Neural cell (in vitro differentiated cells): ENCODE measurements around the gene PEAK1. TPM values are rescaled to one million over a fixed set of nuclear protein-coding genes. Genes with fewer than 3 reads are reported as not detected.

Experiments used
- H2AFZ ChIP-seq: fragments of 200-600, 300-800 bp; sonication (generic), shearing (Covaris generic); 2 replicates; pipeline ENCODE4 v1.6.0; 2014; ENCODE audit warnings: low read depth, mild to moderate bottlenecking, antibody characterized with exemption, low read length, moderate library complexity
- H3F3A ChIP-seq: fragments of 200-600 bp; shearing (Covaris generic); 2 replicates; pipeline ENCODE4 v1.6.1; 2016; ENCODE audit warnings: mild to moderate bottlenecking, moderate library complexity, mixed read lengths, antibody characterized with exemption, low read length; ENCODE audit not compliant: insufficient read depth, poor library complexity, severe bottlenecking
- H3K27ac ChIP-seq: fragments of 200-600, 300-800 bp; sonication (generic), shearing (Covaris generic); 2 replicates; pipeline ENCODE4 v1.5.1; 2014; ENCODE audit warnings: mild to moderate bottlenecking, low read length, moderate library complexity
- H3K27me3 ChIP-seq: fragments of 300-800, 200-600 bp; sonication (generic), shearing (Covaris generic); 2 replicates; pipeline ENCODE4 v1.6.0; 2014; ENCODE audit warnings: mild to moderate bottlenecking, low read depth, low read length, moderate library complexity; ENCODE audit not compliant: insufficient read depth
- H3K36me3 ChIP-seq: fragments of 300-800, 200-600 bp; sonication (generic), shearing (Covaris generic); 2 replicates; pipeline ENCODE4 v1.5.1; 2014; ENCODE audit warnings: mild to moderate bottlenecking, antibody characterized with exemption, low read length, moderate library complexity; ENCODE audit not compliant: insufficient read depth
- H3K4me2 ChIP-seq: fragments of 300-800, 200-600 bp; sonication (generic), shearing (Covaris generic); 2 replicates; pipeline ENCODE4 v1.6.0; 2014; ENCODE audit warnings: mild to moderate bottlenecking, low read length
- H3K4me3 ChIP-seq: fragments of 300-800, 200-600 bp; sonication (generic), shearing (Covaris generic); 2 replicates; pipeline ENCODE4 v1.5.1; 2014; ENCODE audit warnings: mild to moderate bottlenecking, low read length, moderate library complexity
- H3K79me2 ChIP-seq: fragments of 200-600 bp; shearing (Covaris generic); replicated peaks from 2 replicates; pipeline ENCODE4 v1.6.0; 2014; ENCODE audit warnings: mild to moderate bottlenecking, low read length, moderate library complexity; ENCODE audit not compliant: insufficient read depth
- H3K9ac ChIP-seq: fragments of 300-800, 200-600 bp; sonication (generic), shearing (Covaris generic); 2 replicates; pipeline ENCODE4 v1.6.1; 2016; ENCODE audit warnings: mild to moderate bottlenecking, low read length, mixed read lengths
- H3K9me2 ChIP-seq: fragments of 200-600 bp; shearing (Covaris generic); 2 replicates; pipeline ENCODE4 v1.6.1; 2016; ENCODE audit warnings: mild to moderate bottlenecking, low read length, mixed read lengths; ENCODE audit not compliant: insufficient read depth
- H3K9me3 ChIP-seq: fragments of 200-600, 300-800 bp; sonication (generic), shearing (Covaris generic); 2 replicates; pipeline ENCODE4 v1.6.1; 2016; ENCODE audit warnings: mild to moderate bottlenecking, mixed run types, low read length, moderate library complexity, mixed read lengths
- H4K20me1 ChIP-seq: fragments of 200-600 bp; shearing (Covaris generic); 2 replicates; pipeline ENCODE4 v1.6.1; 2016; ENCODE audit warnings: mild to moderate bottlenecking, mixed run types; ENCODE audit not compliant: insufficient read depth
- EP300 ChIP-seq: fragments of 450-650 bp; conservative IDR thresholded peaks from 2 replicates; pipeline ENCODE4 v1.6.1; 2014; ENCODE audit warnings: antibody characterized with exemption, mild to moderate bottlenecking, moderate library complexity; ENCODE audit not compliant: poor library complexity, severe bottlenecking
- EZH2 ChIP-seq: fragments of 200-600, 300-800 bp; shearing (Covaris generic), sonication (generic); IDR thresholded peaks from 2 replicates; pipeline ENCODE4 v1.6.1; 2014; ENCODE audit warnings: antibody characterized with exemption, low read length, borderline replicate concordance, mild to moderate bottlenecking; ENCODE audit not compliant: insufficient read depth, poor library complexity, severe bottlenecking
- MXI1 ChIP-seq: fragments of 450-650 bp; conservative IDR thresholded peaks from 2 replicates; pipeline ENCODE4 v1.6.1; 2014; ENCODE audit warnings: antibody characterized with exemption, mild to moderate bottlenecking; ENCODE audit not compliant: poor library complexity, severe bottlenecking
- POLR2AphosphoS5 ChIP-seq: IDR thresholded peaks from 2 replicates; pipeline ENCODE4 v1.6.1; 2012
- RAD21 ChIP-seq: fragments of 450-650 bp; conservative IDR thresholded peaks from 2 replicates; pipeline ENCODE4 v1.6.1; 2014; ENCODE audit warnings: antibody characterized with exemption, mild to moderate bottlenecking, moderate library complexity
- SMC3 ChIP-seq: fragments of 450-650 bp; conservative IDR thresholded peaks from 2 replicates; pipeline ENCODE4 v1.6.1; 2014; ENCODE audit warnings: antibody characterized with exemption, mild to moderate bottlenecking, moderate library complexity; ENCODE audit not compliant: poor library complexity
- TAF1 ChIP-seq: IDR thresholded peaks from 2 replicates; pipeline ENCODE4 v1.6.1; 2012; ENCODE audit warnings: low read depth
- polyA plus RNA-seq: library from polyadenylated mRNA; depleted of rRNA; stranded (reverse); fragments of >200 nt; gene quantifications from 2 replicates; pipeline ENCODE4 v1.2.3, GENCODE V29; 2014
- TF ChIP-seq, protein P1 (sequence below): IDR thresholded peaks from 2 replicates; pipeline ENCODE4 v1.6.1; 2012; ENCODE audit warnings: borderline replicate concordance
- TF ChIP-seq, protein P2 (sequence below): fragments of 450-650 bp; IDR thresholded peaks from 2 replicates; pipeline ENCODE4 v1.5.1; 2014; ENCODE audit warnings: antibody characterized with exemption, mild to moderate bottlenecking, moderate library complexity; ENCODE audit not compliant: poor library complexity, severe bottlenecking

PEAK1 gene
- polyA plus RNA-seq, 1 donor from 2014 or later, result 5.8 TPM

DNA sequence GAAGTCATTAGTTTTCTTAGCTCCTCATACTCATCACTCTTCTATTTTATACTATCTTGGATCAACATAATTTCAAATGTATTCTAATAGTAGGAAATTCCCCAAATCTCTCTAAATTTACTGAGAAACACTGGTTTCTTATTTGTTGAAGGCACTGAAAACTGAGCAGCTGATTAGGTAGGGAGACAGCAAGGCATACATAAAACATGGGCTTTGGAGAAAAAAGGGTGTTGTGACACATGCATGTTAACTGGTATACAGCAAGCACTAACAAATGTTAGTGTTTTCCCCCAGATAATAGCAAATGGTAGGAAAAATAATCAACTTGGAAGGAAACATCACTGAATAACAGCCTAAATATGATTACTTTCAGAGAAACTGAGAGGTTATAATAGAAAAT lies 223.5 kb downstream of the PEAK1 start:
- Histone ChIP-seq H3K9me2 (no peaks in the 10 kb centered on the region), H3K9ac (no peak overlapping the region), H3K9me3 (no peaks in the 10 kb centered on the region), H3F3A (no peaks in the 10 kb centered on the region), H2AFZ (no peak overlapping the region), H3K79me2 (no peaks in the 10 kb centered on the region), H4K20me1 (no peaks in the 10 kb centered on the region), H3K36me3 (no peaks in the 10 kb centered on the region), H3K27ac (peak overlapping the region; percentile 10), H3K27me3 (no peaks in the 10 kb centered on the region), H3K4me2 (no peak overlapping the region), H3K4me3 (no peak overlapping the region)
- TF ChIP-seq, protein P1, sequence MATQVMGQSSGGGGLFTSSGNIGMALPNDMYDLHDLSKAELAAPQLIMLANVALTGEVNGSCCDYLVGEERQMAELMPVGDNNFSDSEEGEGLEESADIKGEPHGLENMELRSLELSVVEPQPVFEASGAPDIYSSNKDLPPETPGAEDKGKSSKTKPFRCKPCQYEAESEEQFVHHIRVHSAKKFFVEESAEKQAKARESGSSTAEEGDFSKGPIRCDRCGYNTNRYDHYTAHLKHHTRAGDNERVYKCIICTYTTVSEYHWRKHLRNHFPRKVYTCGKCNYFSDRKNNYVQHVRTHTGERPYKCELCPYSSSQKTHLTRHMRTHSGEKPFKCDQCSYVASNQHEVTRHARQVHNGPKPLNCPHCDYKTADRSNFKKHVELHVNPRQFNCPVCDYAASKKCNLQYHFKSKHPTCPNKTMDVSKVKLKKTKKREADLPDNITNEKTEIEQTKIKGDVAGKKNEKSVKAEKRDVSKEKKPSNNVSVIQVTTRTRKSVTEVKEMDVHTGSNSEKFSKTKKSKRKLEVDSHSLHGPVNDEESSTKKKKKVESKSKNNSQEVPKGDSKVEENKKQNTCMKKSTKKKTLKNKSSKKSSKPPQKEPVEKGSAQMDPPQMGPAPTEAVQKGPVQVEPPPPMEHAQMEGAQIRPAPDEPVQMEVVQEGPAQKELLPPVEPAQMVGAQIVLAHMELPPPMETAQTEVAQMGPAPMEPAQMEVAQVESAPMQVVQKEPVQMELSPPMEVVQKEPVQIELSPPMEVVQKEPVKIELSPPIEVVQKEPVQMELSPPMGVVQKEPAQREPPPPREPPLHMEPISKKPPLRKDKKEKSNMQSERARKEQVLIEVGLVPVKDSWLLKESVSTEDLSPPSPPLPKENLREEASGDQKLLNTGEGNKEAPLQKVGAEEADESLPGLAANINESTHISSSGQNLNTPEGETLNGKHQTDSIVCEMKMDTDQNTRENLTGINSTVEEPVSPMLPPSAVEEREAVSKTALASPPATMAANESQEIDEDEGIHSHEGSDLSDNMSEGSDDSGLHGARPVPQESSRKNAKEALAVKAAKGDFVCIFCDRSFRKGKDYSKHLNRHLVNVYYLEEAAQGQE, result no peak
- TF ChIP-seq SMC3, result no peak
- TF ChIP-seq POLR2AphosphoS5, result no peak
- TF ChIP-seq, protein P2, sequence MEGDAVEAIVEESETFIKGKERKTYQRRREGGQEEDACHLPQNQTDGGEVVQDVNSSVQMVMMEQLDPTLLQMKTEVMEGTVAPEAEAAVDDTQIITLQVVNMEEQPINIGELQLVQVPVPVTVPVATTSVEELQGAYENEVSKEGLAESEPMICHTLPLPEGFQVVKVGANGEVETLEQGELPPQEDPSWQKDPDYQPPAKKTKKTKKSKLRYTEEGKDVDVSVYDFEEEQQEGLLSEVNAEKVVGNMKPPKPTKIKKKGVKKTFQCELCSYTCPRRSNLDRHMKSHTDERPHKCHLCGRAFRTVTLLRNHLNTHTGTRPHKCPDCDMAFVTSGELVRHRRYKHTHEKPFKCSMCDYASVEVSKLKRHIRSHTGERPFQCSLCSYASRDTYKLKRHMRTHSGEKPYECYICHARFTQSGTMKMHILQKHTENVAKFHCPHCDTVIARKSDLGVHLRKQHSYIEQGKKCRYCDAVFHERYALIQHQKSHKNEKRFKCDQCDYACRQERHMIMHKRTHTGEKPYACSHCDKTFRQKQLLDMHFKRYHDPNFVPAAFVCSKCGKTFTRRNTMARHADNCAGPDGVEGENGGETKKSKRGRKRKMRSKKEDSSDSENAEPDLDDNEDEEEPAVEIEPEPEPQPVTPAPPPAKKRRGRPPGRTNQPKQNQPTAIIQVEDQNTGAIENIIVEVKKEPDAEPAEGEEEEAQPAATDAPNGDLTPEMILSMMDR, result no peak
- no peak for TF ChIP-seq RAD21
- TF ChIP-seq MXI1, result no peak
- no peak for TF ChIP-seq EZH2
- TF ChIP-seq TAF1, result no peak
- no peak for TF ChIP-seq EP300

DNA sequence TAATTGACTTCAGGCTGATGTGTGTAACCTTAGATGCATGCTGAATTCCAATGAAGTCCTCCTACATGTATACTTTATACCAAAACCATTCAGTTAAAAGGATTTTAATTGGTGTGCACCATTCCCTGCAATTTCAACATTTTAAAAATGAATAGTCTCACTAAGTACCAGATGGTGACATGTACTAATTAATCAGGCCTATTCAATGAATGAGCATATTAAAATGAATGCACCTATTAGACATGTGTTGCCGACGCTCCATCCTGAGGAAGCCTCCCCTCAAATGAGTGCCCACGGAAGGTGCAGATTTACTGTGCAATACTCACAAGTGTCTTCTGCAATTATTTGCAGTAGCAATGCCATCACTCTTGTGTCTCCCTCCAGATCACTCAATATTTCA lies 224.3 kb downstream of the PEAK1 start:
- Histone ChIP-seq H4K20me1 (no peaks in the 10 kb centered on the region), H3K79me2 (no peaks in the 10 kb centered on the region), H3K9ac (no peak overlapping the region), H2AFZ (no peak overlapping the region), H3K9me3 (no peaks in the 10 kb centered on the region), H3K36me3 (no peaks in the 10 kb centered on the region), H3F3A (no peaks in the 10 kb centered on the region), H3K4me2 (no peak overlapping the region), H3K9me2 (no peaks in the 10 kb centered on the region), H3K27me3 (no peaks in the 10 kb centered on the region), H3K4me3 (peak overlapping the region; percentile 7), H3K27ac (no peak overlapping the region)
- TF ChIP-seq EP300 (no peak), EZH2 (no peak), POLR2AphosphoS5 (no peak), TAF1 (no peak), RAD21 (no peak), SMC3 (no peak), MXI1 (no peak)
- TF ChIP-seq, protein P1, result no peak
- TF ChIP-seq, protein P2, result no peak
